Measurements from ENCODE around the gene PHLPP1. TPM values are rescaled to one million over a fixed set of nuclear protein-coding genes. Genes with fewer than 3 reads are reported as not detected.

Gene PHLPP1
- polyA plus RNA-seq, 10 donors, result 3.9 to 13.1 (median 7.9) TPM

DNA sequence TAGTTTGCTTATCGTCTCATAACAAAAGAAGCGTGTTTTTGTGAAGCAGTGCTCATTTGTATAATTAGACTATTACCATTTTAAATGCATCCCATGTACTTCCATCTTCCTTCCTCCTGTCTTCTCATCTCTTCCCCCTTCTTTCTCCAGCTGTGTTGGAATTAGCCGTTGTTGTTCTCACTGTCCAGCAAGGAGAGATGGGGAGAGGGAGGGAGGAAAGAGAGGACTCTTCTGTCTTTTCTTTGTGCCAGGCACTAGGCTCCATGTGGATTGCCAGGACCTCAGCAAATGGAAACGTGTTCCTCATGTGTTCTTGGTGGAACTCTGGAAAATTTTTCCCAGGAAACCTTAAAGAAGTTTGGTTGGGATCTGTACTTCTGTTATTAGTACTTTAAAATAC is 131.7 kb downstream of the PHLPP1 start:
- DNase-seq, result no peak

DNA sequence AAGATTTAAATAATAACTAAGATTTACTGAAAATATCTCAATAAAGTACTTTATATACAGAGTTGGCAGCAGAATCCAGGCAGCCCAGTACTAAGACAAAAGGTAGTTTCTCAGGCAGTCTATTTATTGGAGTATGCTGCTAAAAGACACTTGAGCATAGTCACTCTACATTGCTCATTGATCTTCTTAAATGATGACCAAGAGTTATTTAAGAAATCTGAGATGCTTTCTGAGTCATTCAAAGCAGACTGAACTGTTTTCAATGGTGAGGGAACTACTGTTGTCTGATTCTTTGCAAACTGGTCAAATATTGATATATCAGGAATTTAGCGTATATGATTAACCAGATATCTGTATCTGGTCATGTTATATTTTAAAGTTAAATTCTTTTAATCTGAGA is 133.6 kb downstream of the PHLPP1 start:
- DNase-seq, result no peak

DNA sequence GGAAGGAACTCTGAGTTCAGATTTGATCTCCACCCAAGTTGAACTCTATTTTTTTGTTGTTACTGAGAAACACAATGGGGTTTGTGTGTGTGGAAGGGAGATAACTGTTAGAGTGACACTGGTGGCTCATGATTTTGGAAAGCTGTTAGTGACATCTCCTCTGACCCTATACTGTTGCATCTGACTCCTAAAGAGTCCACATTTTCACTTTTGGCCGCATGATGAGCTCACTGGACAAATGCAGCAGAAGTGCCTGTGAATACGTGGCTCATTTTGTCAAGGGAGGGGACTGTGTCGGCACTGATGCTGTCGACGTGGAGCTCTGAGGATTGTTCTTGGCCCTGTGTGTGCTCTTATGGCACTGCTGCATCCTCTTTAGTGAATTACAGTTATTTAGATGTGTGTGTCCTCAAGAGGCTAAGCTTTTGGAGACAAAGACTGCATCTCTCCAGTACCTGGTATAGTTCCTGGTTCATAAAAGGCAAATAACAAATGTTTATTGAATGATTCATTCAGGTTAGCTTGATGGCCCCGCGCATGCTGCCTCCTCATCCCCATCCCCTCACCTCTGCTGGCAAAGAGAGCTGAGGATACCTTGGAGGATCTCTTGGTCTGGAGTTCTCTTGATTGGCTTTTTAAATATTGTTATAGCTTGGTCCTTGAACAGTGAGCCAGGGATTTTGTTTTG is 135.4 kb downstream of the PHLPP1 start:
- no peak for DNase-seq

DNA sequence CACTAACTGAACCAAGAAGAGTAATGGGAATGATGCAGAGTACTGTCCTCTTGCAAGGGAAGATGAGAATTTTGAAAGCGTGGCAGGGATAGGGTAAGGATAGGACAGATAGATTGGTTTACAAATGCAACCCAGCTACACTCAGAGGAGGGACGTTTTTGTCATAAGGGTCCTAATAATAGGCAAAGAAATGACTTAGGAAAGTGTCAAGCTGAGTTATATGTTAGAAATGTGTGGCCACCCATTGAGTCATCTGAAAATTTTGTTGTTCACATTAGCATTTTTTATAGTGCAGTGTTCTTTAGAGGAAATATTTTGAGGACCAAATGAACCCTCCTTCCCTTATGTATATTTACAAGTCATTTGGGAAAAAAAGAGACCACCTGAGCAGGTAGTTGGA is 137.5 kb downstream of the PHLPP1 start:
- no peak for DNase-seq

DNA sequence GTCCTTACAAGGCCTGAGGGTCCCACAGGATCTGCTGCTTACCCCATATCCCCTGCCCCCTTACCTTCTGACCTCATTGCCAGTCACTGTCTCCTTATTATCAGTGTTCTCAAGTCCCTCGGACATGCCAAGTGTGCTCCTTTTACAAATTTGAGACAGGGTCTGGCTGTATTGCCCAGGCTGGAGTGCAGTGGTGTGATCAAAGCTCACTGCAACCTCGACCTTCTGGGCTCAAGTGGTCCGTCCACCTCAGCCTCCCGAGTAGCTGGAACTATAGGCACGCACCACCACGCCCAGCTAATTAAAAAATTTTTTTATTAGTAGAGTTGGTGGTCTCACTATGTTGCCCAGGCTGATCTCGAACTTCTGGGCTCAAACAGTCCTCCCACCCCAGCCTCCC is 141.0 kb downstream of the PHLPP1 start:
- DNase-seq, result no peak

DNA sequence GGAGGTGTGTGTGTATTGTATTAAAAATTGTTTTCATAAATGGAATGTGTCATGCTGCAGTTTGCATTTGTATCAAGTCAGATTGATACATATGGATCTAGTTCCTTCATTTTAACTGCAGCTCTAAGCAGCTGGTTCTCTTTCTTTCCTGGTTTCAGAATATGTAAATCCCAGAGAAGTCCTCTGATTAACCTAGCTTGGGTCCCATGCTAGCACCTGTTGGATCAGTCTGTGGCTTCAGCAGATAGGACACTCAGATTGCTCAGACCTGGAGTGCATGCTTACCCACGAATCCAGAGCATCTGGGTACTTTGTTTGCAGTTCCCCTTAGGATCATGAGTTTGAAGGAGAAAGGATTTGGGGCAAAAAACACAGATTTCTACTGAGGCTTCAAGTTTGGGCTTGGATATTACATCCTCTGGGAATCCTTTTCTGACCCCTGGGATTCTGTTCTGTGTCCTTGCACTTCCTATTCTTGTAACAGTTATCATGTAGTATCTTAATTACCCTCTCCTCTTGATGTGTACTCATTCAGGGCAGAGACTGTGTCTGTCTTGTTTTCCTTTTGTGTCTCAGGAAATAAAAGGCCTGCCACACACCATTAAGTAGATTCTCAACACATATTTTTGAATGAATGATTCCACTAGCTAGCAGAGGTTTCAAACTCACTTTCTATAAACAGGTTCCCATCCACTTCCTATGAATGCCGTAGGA is 142.1 kb downstream of the PHLPP1 start:
- no peak for DNase-seq

DNA sequence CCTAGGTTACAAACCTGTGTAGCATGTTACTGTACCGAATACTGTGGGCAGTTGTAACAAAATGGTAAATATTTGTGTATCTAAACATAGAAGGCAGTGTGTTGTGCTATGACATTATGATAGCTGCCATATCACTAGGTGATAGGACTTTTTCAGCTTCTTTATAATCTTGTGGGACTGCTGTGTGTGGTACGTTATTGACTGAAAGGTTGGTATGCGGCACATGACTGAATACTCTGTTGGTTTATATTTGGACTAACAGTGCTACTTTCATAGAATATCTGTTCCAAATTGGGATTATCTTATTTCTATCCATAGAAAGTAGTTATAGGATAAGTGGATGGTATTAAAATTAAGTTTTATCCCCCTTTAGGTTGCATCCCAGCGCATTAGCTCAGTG is 144.7 kb downstream of the PHLPP1 start:
- DNase-seq, result no peak

DNA sequence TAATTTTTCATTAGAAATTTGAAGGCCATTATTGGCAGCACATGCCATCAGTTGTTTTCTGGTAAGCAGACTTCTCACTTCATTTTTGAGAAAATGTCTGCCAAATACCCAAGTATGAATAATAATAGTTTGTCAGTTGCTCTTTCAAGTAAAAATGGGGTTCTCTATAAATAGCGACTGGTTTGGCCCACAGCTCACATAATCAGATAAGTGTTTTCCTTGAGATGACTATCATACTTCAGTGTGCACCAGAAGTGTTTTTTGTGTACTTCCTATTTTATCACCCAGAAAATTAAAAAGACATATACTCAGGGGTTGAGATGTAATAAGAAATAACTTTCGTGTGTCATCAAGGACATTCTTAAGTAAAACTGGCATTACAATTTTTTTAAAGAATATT is 147.1 kb downstream of the PHLPP1 start:
- no peak for DNase-seq

DNA sequence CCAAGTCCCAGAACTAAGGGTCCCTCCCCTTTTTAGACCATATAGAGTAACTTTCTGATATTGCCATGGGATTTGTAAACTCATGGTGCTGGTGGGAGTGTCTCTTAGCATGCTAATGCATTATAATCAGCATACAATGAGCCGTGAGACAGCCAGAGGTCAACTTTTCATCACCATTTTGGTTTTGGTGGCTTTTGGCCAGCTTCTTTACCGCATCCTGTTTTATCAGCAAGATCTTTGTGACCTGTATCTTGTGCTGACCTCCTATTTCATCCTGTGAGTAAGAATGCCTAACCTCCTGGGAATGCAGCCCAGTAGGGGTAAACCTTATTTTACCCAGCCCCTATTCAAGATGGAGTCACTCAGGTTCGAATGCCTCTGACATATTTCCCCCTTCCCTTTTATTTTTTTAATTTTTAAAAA is 148.2 kb downstream of the PHLPP1 start:
- no peak for DNase-seq

DNA sequence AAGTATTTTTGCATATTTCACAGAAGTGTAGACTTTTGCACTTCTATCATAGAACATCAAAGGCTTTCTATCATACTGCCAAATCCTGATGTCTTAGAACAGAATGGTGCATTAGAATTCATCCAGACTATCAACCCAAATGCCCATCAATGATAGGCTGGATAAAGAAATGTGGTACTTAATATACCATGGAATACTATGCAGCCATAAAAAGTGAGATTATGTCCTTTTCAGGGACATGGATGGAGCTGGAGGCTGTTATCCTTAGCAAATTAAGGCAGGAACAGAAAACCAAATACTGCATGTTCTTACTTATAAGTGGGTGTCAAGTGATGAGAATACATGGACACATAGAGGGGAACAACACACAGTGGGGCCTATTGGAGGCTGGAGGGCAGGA is 150.2 kb downstream of the PHLPP1 start:
- DNase-seq, result no peak

DNA sequence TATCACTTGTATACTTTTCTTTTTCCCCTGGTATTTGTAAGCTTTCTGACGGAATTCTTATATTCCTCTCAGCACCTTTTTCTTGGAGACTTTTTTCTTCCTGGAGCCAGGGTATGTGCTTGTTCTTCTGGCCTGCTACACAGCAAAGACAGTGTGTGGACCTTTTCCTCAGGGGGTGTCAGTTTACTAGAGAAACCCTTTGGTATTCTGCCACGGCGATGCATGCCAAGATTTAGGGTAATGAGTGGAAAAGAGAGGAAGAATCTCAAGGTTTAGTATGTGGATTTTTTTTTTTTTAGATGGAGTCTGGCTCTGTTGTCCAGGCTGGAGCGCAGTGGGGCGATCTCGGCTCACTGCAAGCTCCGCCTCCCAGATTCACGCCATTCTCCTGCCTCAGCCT is 152.2 kb downstream of the PHLPP1 start:
- peak in 2 of 3 donors; percentile 32 to 70 for DNase-seq

DNA sequence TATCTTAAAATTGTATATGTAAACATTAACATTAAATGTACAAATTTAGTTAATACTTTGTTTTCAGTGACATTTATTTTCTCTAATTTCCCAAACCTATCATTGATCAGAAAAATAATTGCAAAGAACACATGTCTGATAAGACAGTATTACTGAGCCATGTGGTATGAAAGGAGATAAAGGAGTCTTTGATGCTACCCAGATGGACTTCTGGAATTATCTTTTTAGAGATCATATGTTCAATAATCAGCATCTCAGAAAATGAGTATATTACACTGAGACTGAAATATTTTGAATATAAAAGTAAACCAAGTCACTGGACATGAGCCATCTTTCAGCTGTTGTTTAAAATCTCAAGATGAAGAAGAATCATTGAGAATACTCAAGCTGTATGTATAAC is 153.3 kb downstream of the PHLPP1 start:
- no peak for DNase-seq

DNA sequence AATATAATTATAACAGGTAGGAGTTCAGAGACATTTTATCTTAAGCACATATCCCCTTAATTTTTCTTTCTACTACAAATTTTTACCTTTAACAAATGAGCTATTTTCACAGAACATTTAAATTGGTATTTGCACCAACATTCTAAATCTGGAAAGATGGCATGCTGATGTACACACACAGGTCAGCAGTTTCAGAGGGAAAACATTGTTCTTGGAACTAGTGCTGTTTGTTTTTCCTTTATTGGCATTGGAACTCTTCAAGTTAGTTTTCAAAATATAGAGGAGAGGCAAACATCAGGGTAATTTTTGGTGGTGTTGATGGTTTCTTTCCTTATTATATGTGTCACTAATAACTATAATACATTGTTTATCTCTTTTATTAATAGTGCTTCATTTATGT is 155.3 kb downstream of the PHLPP1 start:
- no peak for DNase-seq

DNA sequence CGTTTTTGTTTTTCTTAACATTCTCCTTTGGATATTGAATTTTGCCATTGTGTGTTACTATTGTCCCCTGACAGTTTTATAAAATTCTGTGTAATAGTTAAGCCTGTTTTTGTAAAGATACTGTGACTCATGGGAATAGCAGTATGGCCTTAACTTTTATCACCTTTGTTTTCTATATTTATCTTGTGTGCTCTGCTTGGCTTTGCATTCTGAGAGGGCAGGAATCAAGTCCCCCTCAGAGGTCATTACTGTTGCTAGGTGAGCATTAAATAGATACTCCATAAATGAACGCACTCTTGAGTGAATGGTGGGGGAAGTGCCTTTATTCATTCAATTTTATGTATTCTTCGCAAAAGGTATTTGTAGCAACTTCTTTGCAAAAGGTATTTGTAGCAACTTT is 160.0 kb downstream of the PHLPP1 start:
- no peak for DNase-seq

DNA sequence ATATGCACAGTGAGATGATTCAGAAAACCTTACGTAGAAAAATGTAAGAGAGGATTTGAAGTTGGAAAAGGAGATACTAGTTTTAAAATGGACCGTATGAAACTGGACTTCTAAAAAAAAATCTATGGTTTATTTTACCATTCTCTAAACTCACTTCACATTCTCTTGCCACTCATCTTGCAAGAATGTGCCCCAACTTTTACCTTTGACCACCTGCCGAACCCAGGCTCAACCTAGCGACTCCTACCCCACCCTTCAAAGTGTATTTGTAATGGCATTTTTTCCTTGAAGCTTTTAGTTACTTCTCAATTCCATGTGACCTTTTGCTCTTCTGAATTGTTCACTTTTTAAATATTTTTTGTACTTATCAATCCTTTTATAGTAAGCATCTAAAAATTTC is 160.8 kb downstream of the PHLPP1 start:
- DNase-seq, result no peak

DNA sequence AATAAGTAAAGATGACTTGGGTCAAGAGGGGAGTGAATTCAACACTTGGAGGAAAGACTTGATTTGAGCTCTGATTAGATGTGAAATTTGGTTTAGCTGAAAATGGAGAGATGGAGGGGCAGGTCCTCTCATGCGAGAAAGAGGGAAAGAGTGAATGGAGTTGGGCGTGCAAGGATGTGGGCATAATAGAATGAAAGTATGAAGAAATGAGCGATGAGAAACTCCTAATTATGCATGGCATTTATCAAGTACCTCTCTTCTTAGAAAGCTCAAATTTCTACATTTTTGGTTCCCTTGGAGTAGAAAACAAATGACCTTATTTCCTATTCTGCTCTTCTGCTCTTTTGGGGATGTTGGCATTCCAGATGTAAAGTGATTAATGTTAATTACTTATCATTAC is 161.5 kb downstream of the PHLPP1 start:
- DNase-seq, result no peak

DNA sequence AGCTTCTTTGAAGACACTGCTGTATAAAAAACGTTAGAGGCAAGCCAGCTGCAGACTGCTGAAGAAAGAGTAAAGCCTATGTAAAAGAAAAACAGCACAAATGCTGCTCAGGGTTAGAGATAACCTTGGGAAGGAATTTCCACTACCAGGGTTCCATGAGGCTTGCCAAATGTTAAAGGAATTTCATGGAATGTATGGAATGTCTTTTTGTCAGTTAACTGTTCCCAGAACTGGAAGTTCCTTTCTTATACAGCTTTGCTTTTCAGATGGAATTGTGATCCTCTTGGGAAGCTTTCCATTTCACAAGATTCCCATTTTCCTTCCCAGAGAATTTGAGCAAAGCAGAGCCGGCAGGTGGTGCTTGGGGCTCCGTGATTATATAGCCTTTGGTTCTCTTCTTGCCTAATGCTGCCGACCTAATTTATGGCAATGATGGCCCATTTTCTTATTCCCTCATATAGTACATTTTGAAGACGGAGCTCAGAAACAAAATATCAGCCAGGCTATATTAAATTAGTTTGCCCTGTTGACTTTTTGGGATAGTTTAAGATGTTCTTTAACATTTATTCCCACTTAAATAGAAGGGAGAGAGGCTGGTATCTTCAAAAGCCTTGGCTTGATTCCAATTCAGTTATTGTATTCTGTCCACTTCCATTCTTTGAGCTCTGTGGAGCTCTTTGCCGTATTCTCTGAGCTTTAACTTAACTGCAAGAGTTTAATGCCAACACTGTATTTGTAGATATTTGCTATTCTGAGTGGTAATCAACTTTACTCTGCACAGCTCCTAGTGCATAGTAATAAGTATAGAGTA is 162.3 kb downstream of the PHLPP1 start:
- peak; percentile 51 to 79 (median 73) for DNase-seq

DNA sequence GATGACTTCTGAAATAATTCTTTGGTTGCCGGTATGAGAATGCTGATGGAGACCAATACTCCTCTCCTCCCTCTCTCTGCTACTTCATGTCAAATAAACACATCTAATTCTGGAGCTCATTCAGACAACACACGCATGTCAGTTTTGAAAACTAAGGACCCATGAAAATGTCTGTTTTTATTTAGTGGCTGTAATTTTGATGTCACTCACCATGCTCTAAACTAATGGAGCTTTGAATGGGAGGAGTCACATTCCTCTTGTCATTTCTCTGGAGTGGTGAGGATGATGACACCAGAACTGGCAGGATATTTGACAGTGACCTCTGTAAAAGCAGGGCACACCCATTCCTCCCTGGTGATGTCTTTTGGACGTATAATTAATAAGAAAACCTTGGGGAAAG is 163.0 kb downstream of the PHLPP1 start:
- DNase-seq, result peak in 2 of 3 donors; percentile 26 to 33

DNA sequence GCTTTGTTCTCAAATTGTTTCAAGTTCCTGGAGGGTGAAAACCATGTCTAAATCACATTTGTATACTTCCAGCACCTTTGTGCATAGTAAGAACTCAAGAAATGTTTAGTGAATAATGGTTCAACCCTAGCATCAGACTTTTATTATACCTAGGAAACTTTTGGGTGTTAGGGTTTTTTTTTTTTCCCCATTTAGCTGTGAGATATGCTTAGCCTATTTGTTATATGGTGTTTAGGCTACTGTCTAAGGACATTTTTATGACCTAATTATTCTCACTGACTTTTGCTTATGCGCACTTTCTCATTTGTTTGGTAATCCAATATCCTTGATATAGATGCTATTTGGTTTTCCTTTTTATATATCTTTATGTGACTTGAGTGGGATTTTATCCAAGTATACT is 164.7 kb downstream of the PHLPP1 start:
- DNase-seq, result no peak

DNA sequence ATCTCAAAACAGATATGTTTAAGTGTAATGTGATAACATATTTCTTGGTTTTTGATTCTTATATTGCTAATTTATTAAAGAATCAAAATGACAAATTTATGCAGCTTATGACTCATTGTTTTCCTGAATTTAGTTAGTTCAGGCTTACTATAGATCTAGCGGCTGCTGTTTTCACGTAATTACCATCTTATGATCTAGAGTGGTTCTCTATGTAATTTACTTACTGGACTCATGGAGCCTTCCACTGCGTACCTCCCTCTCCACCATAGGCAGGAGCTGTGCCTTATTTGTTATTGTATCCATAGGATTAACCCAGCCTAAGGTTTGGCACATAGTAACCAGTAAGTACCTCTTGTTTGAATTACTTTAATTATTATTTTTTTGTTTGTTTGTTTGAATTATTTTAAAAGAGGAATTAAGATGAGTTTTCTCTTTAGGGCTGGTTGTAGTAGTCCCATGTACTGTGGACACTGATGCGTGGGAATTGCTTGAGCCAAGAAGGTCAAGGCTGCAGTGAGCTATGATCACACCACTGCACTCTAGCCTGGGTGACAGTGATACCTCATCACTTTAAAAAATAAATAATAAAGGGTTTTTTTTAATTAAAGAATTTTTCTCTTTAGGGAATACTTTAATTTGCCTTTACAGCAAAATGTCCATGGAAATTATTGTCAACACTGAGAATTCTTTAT is 165.5 kb downstream of the PHLPP1 start:
- DNase-seq, result no peak

DNA sequence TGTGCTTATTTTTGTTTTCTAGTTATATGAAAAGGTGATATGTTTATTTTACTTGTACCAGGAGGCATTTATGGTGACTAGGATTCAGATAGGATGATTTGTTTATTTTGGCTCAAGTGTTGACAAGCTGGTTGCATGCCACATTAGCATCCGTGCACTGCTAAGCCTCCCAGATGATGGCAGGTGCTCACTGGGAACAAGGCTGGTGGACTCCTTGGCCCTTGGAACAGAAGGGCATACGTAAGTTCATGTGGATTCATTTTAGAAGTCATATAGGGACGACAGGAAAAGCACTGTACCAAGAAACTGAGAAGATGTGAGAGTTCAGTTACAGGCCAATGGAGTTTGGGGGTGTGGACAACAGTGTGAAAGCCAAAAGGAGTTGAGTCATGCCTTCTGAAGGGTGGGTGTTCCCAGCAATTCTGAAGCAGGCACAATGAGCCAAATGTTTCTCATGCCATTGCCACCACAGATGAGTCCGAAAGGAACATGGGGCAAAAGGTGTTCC is 166.2 kb downstream of the PHLPP1 start:
- DNase-seq, result peak in 1 of 3 donors; percentile 77
